GM21717 (cell line): Measurements from ENCODE around the gene ZNF273.
"Not testable (repeated sequence)": the region's sequence is repeated elsewhere in the genome, so short reads cannot be mapped to it uniquely, and the experiment has no call there.

Experiments
- ATAC-seq: cut with Tn5 transposase; IDR thresholded peaks from one replicate; pipeline ENCODE4 v1.9.1; 2021; ENCODE audit warnings: mild to moderate bottlenecking, moderate library complexity; ENCODE audit not compliant: unreplicated experiment

ZNF273 gene

DNA sequence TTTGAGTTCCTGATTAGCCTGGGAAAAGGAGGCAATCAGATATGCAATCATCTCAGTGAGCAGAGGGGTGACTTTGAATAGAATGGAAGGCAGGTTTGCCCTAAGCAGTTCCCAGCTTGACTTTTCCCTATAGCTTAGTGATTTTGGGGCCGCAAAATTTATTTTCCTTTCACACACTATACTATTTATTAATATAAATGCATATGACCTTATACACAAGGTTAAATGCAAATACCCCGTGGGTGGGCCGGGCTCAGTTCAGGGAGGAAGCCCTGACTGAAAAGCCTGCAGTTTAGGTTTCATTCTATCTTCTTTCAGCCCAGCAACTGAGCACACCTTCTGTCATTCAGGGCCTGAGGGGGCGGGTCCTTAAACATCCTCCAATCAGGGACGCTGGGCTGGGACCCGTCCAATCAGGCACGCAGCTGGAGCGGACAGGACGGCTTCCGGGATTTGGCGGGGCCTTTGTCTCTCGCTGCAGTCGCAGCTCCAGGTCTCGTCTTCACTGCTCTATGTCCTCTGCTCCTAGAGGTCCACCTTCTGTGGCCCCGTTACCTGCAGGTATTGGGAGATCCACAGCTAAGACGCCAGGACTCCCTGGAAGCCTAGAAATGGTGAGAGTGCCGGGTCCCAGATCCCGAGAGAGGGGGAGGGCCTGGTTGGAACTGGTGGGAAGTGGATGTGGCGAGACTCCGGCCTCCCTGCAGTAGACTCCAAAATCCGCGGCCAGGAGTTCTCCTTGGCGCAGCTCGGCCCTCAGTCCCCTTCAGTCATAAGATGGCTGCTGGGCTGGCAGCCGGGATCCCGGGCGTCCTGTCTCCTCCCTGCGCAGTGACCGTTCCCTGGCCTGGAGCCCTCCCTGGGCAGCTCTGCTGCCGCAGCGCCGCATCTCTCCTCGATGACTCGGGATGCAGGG lies at the start of gene ZNF273:
TSS of gene ZNF273 (plus strand) at position 468 of the 916 bp plus-strand sequence. CDS start at position 513, 45 bp downstream.
- ATAC-seq, result peak; percentile 100

DNA sequence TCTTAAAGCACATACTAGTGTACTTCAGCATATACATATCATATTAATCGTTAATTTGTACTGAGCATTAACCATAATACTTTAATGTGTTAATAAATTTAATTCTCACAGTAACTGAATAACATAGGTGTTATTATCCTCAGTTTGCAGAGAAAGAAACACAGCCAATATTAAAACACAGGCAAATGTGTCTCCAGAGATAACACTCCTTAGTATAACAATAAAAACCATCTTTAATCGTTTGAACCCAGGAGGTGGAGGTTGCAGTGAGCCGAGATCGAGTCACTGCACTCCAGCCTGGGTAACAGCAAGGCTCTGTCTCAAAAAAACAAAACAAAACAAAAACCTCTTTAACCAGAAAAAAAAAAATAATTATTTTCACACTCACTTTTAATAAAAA lies 49.4 kb upstream of the ZNF273 start:
- no peak for ATAC-seq

- ATAC-seq, result no peak
Measured at GRCh38 chr7:64854969-64855368, 48.1 kb upstream of the ZNF273 start.

- ATAC-seq, result no peak
Measured at GRCh38 chr7:64863021-64863420, 40.1 kb upstream of the ZNF273 start.

DNA sequence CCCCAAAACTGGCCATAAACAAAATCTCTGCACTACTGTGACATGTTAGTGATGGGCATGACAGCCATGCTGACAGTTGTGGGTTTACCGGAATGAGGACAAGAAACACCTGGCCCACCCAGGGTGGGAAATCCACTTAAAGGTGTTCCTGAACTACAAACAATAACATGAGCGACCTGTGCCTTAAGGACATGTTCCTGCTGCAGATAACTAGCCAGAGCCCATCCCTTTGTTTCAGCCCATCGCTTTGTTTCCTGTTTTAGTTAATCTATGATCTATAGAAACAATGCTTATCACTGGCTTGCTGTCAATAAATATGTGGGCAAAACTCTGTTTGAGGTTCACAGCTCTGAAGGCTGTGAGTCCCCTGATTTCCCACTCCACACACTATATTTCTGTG lies 39.5 kb upstream of the ZNF273 start:
- not testable (repeated sequence) for ATAC-seq

GRCh38 chr7:64863969-64864368 lies 39.1 kb upstream of the ZNF273 start:
- no peak for ATAC-seq

DNA sequence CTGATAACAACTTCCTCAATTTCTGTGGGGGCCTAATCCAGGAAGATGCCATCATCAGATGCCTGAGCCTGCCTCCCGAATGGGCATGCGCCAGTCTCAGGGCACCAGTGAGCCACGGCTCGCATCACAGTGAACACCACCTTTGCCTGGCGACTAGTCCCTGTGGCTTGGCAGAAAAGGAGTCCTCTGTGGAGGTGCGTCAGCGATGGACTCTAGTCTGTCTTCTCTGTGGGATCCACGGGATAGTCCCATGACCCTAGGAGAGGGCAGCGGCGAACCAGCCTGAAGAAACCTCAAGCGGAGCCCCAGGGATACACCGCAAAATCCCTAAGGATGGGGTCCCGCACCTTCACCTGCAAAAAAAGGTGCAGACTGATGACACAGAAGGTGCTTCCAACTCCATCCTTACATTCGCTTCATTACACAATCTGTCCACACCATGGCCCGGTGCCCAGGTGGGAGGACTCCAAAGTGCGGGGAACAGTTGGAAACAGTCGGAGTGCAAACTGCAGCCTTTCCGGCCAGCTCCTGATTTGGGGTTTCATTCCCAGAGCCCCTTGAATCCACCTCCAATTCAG lies 35.1 kb upstream of the ZNF273 start:
- ATAC-seq, result no peak

DNA sequence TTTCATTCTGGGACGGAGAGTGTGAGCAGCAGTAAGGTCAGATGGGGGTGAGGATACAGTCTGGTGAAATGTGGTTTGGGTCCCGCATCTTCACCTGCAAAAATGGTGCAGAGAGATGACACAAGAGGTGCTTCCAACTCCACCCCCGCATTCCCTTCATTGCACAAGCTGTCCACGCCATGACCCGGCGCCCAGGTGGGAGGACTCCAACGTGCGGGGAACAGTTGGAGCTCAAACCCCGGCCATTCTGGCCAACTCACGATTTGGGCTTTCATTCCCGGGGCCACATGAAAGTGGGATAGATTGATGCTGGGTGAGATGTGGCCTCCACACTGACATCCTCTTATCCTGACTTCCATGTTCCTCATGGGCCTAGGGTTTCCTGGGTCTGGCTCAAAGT lies 34.6 kb upstream of the ZNF273 start:
- no peak for ATAC-seq

GRCh38 chr7:64869121-64869725 lies 33.9 kb upstream of the ZNF273 start:
- no peak for ATAC-seq

- ATAC-seq, result no peak
Measured at GRCh38 chr7:64869912-64870562, 33.0 kb upstream of the ZNF273 start.

GRCh38 chr7:64870656-64871055 lies 32.4 kb upstream of the ZNF273 start:
- no peak for ATAC-seq

DNA sequence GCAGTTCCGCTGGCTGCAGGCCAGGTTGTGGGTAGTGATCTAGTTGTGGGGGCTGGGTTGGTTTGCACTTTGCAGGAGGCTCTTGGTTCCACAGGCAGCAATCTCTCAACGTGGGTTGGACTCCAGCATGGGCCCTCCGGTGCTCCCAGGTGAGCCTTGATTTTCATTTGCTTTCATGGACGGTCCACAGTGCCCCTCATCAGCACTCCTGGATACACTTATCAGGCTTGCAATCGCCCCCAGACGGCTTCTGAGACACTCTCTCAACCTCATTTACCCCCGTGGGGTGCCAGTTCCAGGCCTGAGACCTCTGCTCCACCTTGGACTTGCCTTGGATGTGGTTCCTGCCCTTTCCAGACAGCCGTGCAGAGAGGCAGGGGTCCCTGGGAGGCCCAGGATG lies 31.3 kb upstream of the ZNF273 start:
- no peak for ATAC-seq

DNA sequence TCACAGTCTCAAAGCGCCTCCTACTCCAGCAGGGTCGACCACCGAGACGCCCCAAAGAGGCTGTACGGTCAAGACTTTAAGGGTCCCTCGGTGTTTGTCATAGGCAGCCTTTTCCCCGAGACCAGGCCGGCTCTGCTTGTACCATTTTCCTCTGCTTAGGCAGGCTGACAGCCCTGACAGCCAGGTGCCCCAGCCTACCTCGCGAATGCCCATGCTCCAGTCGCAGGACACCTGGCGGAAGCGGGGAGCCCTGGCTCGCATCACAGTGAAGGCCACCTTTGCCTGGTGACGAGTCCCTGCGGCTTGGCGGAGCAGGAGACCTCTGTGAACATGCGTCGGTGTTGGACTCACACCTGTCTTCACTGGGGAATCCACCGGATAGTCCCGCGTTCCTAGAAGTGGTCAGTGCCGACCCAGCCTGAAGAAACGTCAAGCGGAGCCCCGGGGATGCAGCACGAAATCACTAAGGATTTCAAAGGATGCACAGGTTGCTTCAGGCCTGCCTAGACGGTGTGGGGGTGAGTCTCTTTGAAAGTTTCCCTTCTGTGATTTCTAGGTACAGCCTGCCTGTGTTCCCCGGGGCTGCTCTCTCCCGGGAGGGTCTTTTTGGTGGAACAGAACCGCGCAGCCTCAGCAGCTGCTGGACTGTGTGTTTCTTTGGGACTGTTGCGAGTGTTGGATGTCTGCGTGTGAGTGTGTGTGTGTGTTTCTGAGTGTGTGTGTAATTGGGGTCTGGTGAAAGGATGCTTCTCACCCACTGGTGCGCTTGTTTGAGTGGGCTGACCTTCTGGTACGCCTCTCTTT lies 30.5 kb upstream of the ZNF273 start:
- no peak for ATAC-seq

- no peak for ATAC-seq
Measured at GRCh38 chr7:64873155-64873500, 29.9 kb upstream of the ZNF273 start.

- ATAC-seq, result no peak
Measured at GRCh38 chr7:64873517-64873916, 29.6 kb upstream of the ZNF273 start.

DNA sequence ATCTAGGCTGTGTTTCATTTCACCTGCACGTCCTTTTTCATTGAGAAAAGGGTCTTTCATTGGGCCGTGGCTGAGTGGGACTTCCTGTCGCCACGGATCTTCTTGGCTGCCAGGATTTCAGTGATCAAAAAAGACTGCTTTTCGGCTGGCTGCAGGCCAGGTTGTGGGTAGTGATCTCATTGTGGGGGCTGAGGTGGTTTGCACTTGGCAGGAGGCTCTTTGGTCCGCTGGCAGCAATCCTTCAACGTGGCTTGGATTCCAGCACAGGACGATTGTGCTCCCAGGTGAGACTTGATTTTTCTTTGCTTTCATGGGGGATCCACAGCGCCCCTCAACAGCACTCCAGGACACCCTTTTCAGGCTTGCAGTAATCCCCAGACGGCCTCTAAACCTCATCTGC lies 29.0 kb upstream of the ZNF273 start:
- no peak for ATAC-seq

DNA sequence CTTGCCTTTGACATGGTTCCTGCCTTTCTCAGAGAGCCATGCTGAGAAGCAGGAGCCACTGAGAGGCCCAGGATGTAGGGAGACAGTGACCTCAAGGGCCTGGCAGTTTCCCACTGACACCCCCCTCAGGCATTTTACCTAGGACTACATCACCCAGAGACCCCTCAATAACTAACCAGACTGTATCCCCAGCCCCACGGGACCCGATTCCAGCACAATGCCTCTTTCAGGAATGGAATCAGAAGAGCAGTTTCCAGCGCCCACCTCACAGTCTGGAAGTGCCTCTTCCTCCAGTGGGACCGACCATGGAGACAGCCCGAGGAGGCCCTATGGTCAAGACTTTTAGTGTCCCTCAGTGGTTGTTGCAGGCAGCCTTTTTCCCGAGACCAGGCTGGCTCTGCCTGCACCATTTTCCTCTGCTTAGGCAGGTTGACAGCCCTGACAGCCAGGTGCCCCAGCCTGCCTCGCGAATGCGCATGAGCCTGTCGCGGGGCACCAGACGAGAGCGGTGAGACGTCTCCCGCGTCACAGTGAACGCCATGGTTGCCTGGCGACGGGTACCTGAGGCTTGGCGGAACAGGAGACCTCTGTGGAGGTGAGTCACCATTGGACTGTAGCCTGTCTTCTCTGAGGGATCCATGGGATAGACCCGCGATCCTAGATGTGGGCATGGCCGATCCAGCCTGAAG lies 28.4 kb upstream of the ZNF273 start:
- no peak for ATAC-seq

GRCh38 chr7:64875258-64875657 lies 27.8 kb upstream of the ZNF273 start:
- ATAC-seq, result no peak

DNA sequence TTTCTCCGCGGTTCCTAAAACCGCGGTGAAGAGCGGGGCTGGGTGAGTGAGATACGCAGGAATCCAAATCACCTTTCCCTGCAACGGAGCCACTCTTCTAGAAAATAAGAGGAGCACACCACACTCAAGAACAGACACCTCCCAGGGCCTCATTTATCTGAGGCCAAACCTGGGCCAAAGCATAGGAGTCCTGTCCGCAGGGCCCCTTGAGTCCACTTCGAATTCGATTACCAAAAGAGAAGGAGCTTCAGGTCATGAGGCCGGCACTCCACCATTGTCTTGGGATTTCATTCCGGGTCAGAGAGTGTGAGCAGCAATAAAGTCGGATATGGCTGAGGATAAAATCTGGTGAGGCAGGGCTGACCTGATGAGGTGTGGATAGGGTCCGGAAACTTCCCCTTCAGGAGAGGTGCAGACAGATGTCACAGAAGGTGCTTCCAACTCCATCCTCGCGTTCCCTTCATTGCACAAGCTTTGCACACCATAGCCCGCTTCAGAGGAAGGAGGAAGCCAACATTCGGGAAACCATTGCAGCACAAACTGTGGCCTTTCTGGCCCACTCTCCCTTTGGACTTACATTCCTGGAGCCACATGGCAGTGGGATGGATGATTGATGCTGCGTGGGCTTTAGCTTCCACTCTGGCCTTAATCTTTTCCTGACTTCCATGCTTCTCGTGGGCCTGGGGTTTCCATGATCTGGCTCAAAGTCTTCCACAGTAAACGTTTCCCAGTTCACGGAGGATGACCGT lies 27.2 kb upstream of the ZNF273 start:
- ATAC-seq, result no peak
